Upper lobe of left lung (tissue), 6 donors: ENCODE data around the gene UBE2J2. TPM values are rescaled to one million over a fixed set of nuclear protein-coding genes. Genes with fewer than 3 reads are reported as not detected.
A peak's percentile ranks its signal among the peaks of the same experiment; 100 is the strongest.

Source experiments
- ATAC-seq, 2 donors: fragments of 200-7000 bp; cut with Tn5 transposase; one replicate each; pipeline ENCODE4 v1.9.1; 2022; ENCODE audit warnings: mild to moderate bottlenecking in 2 of 2, moderate library complexity in 2 of 2; ENCODE audit not compliant: low FRiP score in 2 of 2
- DNase-seq, 2 donors: peaks; one replicate each; pipeline ENCODE4 v3.0.0-alpha.2; 2019 to 2020
- H3K27ac ChIP-seq, 4 donors: fragments of 200-600 bp; sonication (generic); one replicate each; pipeline ENCODE4 v1.5.1; 2016 to 2019
- H3K27me3 ChIP-seq, 4 donors: fragments of 200-600 bp; sonication (generic); one replicate each; pipeline ENCODE4 v1.5.1; 2017 to 2019
- H3K36me3 ChIP-seq, 4 donors: fragments of 200-600 bp; sonication (generic); one replicate each; pipeline ENCODE4 v1.5.1; 2016 to 2019
- H3K4me1 ChIP-seq, 4 donors: fragments of 200-600 bp; sonication (generic); one replicate each; pipeline ENCODE4 v1.5.1; 2018 to 2019
- H3K4me3 ChIP-seq, 4 donors: fragments of 200-600 bp; sonication (generic); one replicate each; pipeline ENCODE4 v1.5.1; 2017 to 2019; ENCODE audit warnings: mild to moderate bottlenecking in 2 of 4, moderate library complexity in 1 of 4
- H3K9me3 ChIP-seq, 4 donors: fragments of 200-600 bp; sonication (generic); one replicate each; pipeline ENCODE4 v1.5.1; 2018 to 2019
- EP300 ChIP-seq, 4 donors: sonication (generic); formaldehyde crosslinking; IDR thresholded peaks; one replicate each; pipeline ENCODE4 v1.5.1; 2017; ENCODE audit warnings: antibody characterized with exemption in 4 of 4, control low read depth in 2 of 4
- POLR2A ChIP-seq, 4 donors: fragments of 450-650 bp; IDR thresholded peaks; one replicate each; pipeline ENCODE4 v1.5.1; 2016 to 2017; ENCODE audit warnings: antibody characterized with exemption in 4 of 4, mild to moderate bottlenecking in 2 of 4
- POLR2AphosphoS5 ChIP-seq, 2 donors: sonication (generic); formaldehyde crosslinking; IDR thresholded peaks; one replicate each; pipeline ENCODE4 v1.5.1; 2017; ENCODE audit warnings: antibody characterized with exemption in 2 of 2
- WGBS, 2 donors: methylation state at CpG; one replicate each; pipeline ENCODE4 v1.1.5; 2017 to 2018; 5-methylcytosine and 5-hydroxymethylcytosine counted together
- total RNA-seq, 6 donors: library from RNA; depleted of rRNA in 4 of 6; stranded (reverse); fragments of >200 nt in 4 of 6; gene quantifications; one replicate each; pipeline versions ENCODE4 v1.1.0 to v1.2.1, GENCODE V29; 2016 to 2021
- TF ChIP-seq, protein P1 (sequence below), 6 experiments: fragments of 450-650 bp in 4 of 6; fragments of 200-600 bp in 2 of 6; sonication (generic) in 2 of 6; IDR thresholded peaks; one replicate each; pipeline ENCODE4 v1.5.1; 2016 to 2019; ENCODE audit warnings: antibody characterized with exemption in 6 of 6
- donor health status: DM: no; HTN: no; CAD: no; lungs with moderate emphysema.
- donor health status: DM: no; HTN: yes; CAD: no; lungs with severe emphysema.

The UBE2J2 gene
- total RNA-seq, 6 donors from 2014 or later, result 41.5 to 88.0 (median 50.5) TPM

DNA sequence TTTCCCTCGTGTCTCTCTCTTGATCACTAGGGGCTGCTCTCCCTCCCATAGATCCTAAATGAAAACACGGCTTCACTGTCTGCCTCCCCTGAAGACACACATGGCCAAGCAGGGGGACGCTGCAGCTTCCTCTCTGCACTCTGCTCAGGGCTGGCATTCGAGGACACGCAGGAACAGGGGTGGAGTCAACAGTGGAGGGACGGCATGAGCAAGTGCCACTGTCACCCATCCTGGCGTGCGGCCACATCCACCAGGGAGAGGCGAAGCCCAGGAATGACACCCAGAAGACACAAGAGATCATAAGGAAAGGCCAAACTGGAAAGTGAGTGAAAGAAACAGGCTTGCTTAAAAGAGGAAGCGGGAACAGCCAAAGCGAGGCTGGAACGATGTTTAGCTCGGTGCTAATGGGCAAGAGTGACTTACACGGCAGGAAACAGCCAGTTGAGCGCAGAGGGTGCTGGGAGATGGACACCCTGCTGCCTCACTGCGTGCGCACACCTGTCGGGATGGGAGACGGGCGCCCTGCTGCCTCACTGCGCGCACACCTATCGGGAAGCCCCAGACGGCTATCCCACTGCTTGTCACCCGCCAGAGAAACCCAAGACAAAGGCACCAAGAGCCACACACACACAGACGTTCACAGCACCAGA lies 13.6 kb downstream of the UBE2J2 start:
- H3K36me3 ChIP-seq, result peaks cover 29 to 87% (median 70%) of the 10 kb centered on the region in 4 donors
- peak in 1 of 2 donors; percentile 64 for DNase-seq
- peak overlapping the region in 1 of 4 donors; percentile 65 for H3K27ac ChIP-seq

DNA sequence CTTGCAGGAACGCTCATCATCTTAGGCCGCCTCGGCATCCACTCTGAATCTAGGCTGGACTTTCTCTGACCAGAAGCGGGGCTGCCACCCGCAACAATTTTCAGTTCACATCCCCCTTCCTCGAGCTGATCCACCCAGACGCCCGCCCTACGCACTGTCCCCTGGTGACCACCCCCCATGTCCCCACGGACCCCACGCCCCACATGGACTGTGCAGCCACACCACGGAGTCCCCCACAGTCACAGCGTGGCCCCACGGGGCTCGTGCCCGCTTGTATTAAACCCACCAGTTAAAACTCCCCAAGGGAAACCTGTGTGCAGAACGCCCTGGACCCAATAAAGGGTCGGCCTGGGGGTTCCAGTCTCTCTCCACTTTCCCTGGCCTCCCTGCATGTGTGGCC lies 14.1 kb downstream of the UBE2J2 start:
- Histone ChIP-seq H3K9me3 (no peaks in the 10 kb centered on the region), H3K36me3 (peaks cover 33 to 87% (median 71%) of the 10 kb centered on the region in 4 donors), H3K4me3 (no peak overlapping the region), H3K4me1 (peaks cover 0 to 22% (median 2%) of the 10 kb centered on the region in 4 donors), H3K27me3 (no peaks in the 10 kb centered on the region), H3K27ac (no peak overlapping the region)
- peak in 1 of 2 donors; percentile 75 for DNase-seq
- WGBS, 2 donors, result 94 to 95% methylated on average over 18 of the region's 18 CpGs
- peak in 1 of 2 donors; percentile 27 for ATAC-seq
- TF ChIP-seq POLR2A (IDR thresholded peaks at IDR 0.05), result no peak
- TF ChIP-seq, protein P1, sequence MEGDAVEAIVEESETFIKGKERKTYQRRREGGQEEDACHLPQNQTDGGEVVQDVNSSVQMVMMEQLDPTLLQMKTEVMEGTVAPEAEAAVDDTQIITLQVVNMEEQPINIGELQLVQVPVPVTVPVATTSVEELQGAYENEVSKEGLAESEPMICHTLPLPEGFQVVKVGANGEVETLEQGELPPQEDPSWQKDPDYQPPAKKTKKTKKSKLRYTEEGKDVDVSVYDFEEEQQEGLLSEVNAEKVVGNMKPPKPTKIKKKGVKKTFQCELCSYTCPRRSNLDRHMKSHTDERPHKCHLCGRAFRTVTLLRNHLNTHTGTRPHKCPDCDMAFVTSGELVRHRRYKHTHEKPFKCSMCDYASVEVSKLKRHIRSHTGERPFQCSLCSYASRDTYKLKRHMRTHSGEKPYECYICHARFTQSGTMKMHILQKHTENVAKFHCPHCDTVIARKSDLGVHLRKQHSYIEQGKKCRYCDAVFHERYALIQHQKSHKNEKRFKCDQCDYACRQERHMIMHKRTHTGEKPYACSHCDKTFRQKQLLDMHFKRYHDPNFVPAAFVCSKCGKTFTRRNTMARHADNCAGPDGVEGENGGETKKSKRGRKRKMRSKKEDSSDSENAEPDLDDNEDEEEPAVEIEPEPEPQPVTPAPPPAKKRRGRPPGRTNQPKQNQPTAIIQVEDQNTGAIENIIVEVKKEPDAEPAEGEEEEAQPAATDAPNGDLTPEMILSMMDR (IDR thresholded peaks at IDR 0.05), result no peak
- TF ChIP-seq POLR2AphosphoS5 (IDR thresholded peaks at IDR 0.05), result no peak
- TF ChIP-seq EP300 (IDR thresholded peaks at IDR 0.05), result no peak

More for the DNA sequence above, 13.6 kb downstream of the UBE2J2 start:
- Histone ChIP-seq H3K4me1 (peaks cover 0 to 22% (median 2%) of the 10 kb centered on the region in 4 donors), H3K27me3 (no peaks in the 10 kb centered on the region), H3K9me3 (no peaks in the 10 kb centered on the region), H3K4me3 (no peak overlapping the region)
- ATAC-seq, result peak; percentile 10 to 38
- TF ChIP-seq POLR2A (IDR thresholded peaks at IDR 0.05) (no peak), POLR2AphosphoS5 (IDR thresholded peaks at IDR 0.05) (no peak), EP300 (IDR thresholded peaks at IDR 0.05) (no peak)
- TF ChIP-seq, protein P1 (IDR thresholded peaks at IDR 0.05), result no peak
- WGBS, 2 donors, result 80 to 86% methylated on average over 25 to 26 of the region's 26 CpGs

DNA sequence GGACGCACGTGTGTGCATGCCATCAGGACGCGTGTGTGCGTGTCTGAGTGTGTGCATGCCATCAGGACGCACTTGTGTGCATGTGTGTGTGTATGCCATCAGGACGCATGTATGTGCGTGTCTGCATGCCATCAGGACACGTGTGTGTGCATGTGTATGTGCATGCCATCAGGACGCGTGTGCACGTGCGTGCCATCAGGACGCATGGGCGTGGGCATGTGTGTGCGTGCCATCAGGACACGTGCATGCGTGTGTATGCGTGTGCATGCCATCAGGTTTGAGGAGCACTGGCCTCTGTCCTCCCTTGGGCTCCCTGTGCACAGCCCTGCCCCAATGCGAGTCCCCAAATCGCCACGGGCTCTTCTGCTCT lies 14.6 kb downstream of the UBE2J2 start:
- H3K4me3 ChIP-seq, result no peak overlapping the region
- ATAC-seq (no peak), DNase-seq (peak in 1 of 2 donors; percentile 56)
- TF ChIP-seq, protein P1 (IDR thresholded peaks at IDR 0.05), result no peak
- TF ChIP-seq POLR2A (IDR thresholded peaks at IDR 0.05) (no peak), POLR2AphosphoS5 (IDR thresholded peaks at IDR 0.05) (no peak), EP300 (IDR thresholded peaks at IDR 0.05) (no peak)
- no peaks in the 10 kb centered on the region for H3K9me3 ChIP-seq
- WGBS, 2 donors, result 94 to 96% methylated on average over 22 of the region's 22 CpGs
- H3K27ac ChIP-seq, result no peak overlapping the region
- H3K27me3 ChIP-seq, result no peaks in the 10 kb centered on the region
- peaks cover 0 to 22% (median 2%) of the 10 kb centered on the region in 4 donors for H3K4me1 ChIP-seq
- H3K36me3 ChIP-seq, result peaks cover 34 to 87% (median 72%) of the 10 kb centered on the region in 4 donors

DNA sequence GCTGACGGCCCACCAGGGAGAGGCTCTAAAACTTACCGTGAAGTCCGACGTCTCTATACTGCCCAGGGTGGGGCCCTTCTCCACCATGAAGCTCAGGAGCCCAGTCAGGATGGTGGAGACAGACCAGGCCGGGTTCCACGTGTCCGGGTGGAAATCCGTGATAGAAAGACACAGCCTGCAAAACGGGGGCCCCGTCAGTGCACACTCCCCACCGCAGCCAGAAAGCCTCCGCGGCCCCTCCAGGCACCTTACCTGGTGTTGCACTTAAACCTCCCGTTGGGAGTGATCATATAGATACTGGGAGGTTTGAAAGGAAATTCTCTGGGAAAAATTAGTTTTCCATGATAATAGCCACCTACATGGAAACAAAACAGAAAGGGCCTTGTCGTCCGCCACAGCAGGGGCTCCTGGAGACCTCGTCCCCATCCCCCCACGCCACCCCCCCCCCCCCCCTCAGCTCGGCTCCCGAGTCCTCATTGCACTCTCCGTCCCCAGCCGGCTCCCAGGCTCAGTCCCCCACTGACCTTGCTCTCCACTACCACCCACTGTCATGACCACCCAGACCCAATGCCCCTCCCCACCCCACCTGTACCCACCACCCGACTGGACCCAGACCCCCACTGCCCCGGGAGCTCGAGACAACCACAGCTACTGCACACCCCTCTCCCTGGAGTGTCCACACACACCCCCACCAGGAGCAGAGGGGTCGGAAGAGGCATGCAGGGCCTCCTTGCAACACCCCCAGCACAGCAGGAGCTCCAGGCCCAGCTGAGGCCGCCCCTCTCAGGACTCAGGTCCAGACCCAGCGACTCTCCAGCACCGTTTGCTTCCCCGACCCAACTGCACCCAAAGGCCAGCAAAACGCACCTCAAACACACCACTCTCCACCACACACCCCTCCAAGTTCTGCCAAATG lies 16.4 kb downstream of the UBE2J2 start:
- peaks cover 28 to 84% (median 64%) of the 10 kb centered on the region in 4 donors for H3K36me3 ChIP-seq

More for the DNA sequence above, 16.4 kb downstream of the UBE2J2 start:
- no peak for TF ChIP-seq POLR2A (IDR thresholded peaks at IDR 0.05)
- TF ChIP-seq, protein P1 (IDR thresholded peaks at IDR 0.05), result no peak
- no peak for TF ChIP-seq EP300 (IDR thresholded peaks at IDR 0.05)
- TF ChIP-seq POLR2AphosphoS5 (IDR thresholded peaks at IDR 0.05), result no peak
- H3K27me3 ChIP-seq, result no peaks in the 10 kb centered on the region
- no peak overlapping the region for H3K27ac ChIP-seq
- ATAC-seq (no peak), DNase-seq (no peak)
- WGBS, 2 donors, result 88 to 95% methylated on average over 30 of the region's 31 CpGs
- no peaks in the 10 kb centered on the region for H3K9me3 ChIP-seq
- no peak overlapping the region for H3K4me3 ChIP-seq
- peaks cover 0 to 22% (median 2%) of the 10 kb centered on the region in 4 donors for H3K4me1 ChIP-seq
